Mucosa of stomach (tissue), 1 donor: ENCODE data around the gene RBM10.
A peak's percentile ranks its signal among the peaks of the same experiment; 100 is the strongest.
"Not testable (repeated sequence)": the region's sequence is repeated elsewhere in the genome, so short reads cannot be mapped to it uniquely, and the experiment has no call there.

ENCODE experiments used
- H3K27me3 ChIP-seq: one replicate; pipeline ENCODE4 v1.7.0; 2013; ENCODE audit warnings: mild to moderate bottlenecking, low read length; ENCODE audit not compliant: control insufficient read depth, insufficient read depth
- H3K36me3 ChIP-seq: one replicate; pipeline ENCODE4 v1.7.0; 2013; ENCODE audit warnings: low read length; ENCODE audit not compliant: control insufficient read depth, insufficient read depth
- H3K4me1 ChIP-seq: one replicate; pipeline ENCODE4 v1.7.0; 2013; ENCODE audit warnings: mild to moderate bottlenecking, low read length; ENCODE audit not compliant: control insufficient read depth, insufficient read depth
- H3K4me3 ChIP-seq: one replicate; pipeline ENCODE4 v1.7.0; 2013; ENCODE audit warnings: low read length
- H3K9ac ChIP-seq: one replicate; pipeline ENCODE4 v1.7.0; 2013; ENCODE audit warnings: mild to moderate bottlenecking, low read length, moderate library complexity
- H3K9me3 ChIP-seq: one replicate; pipeline ENCODE4 v1.7.0; 2013; ENCODE audit warnings: mild to moderate bottlenecking, low read length, moderate library complexity; ENCODE audit not compliant: control insufficient read depth
- donor health status: Pancreatic carcinoma.

RBM10 gene

DNA sequence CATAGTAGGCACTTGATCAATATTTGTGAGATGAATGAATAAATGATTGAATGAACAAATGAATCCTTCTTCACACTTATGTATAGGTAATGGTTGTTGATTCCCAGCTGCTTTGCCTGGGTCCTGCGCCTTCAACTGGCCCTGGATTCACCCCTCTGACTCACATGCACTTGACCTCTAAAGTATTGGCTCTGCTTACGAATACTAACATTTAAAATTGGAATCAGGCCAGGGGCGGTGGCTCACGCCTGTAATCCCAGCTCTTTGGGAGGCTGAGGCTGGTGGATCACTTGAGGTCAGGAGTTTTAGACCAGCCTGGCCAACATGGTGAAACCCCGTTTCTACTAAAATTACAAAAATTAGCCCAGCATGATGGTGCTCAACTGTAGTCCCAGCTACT, 9.4 kb upstream of the RBM10 start:
- not testable (repeated sequence) for H3K4me3 ChIP-seq, H3K4me1 ChIP-seq, H3K9ac ChIP-seq, H3K27me3 ChIP-seq, H3K36me3 ChIP-seq, H3K9me3 ChIP-seq

DNA sequence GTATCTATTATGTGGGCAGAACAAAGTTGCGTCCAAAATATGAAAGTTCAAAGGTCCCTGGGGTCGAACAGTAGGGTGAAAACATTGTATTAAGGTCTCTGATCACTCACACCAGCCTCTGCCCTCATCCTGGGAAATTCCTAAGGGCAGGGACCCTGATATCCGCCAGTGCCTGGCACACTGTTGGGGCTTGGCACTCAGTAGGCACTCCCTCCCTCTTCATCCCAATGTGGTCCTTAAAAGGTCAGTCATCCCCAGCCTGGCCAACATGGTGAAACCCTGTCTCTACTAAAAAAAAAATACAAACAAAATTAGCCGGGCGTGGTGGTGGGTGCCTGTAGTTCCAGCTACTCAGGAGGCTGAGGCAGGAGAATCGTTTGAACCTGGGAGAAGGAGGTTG, 6.8 kb upstream of the RBM10 start:
- H3K9ac ChIP-seq: no peak overlapping the region
- no peaks in the 10 kb centered on the region for H3K4me1 ChIP-seq
- no peaks in the 10 kb centered on the region for H3K9me3 ChIP-seq
- no peaks in the 10 kb centered on the region for H3K36me3 ChIP-seq
- H3K4me3 ChIP-seq: no peak overlapping the region
- no peaks in the 10 kb centered on the region for H3K27me3 ChIP-seq

DNA sequence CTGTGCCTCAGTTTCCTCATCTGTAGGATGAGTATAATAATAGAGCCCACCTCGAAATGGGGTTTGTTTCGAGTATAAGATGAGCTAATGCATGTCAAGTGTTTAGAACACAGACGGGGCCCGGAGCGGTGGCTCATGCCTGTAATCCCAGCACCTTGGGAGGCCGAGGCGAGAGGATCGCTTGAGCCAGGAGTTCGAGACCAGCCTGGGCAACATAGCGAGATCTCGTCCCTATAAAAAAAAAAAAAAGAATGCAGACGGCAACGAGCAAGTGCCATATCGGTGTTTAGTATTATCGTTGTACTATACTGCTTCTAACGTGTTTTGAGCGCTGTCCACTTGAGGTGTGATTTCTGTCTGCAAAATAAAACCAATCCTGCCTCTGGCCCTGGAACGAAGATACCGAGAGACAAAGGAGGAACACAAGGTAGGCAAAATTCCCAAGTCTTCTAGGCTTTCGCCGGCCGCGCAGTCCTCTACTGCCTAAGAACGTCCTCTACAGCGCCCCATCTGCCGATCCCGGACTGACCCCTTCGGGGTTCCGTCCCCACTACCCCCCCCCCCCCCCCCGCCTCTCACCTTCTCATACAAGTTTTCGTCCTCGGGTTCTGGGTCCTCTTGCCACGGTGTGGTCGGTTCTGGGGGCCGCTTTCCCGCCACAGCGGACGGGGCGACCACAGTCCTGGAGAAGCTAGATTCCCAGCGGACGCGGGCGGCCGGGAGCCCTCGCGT, 961 bp upstream of the RBM10 start:
- Histone ChIP-seq H3K4me1 (peaks cover 13% of the 10 kb centered on the region), H3K27me3 (no peaks in the 10 kb centered on the region), H3K9ac (peak overlapping the region; percentile 88)

DNA sequence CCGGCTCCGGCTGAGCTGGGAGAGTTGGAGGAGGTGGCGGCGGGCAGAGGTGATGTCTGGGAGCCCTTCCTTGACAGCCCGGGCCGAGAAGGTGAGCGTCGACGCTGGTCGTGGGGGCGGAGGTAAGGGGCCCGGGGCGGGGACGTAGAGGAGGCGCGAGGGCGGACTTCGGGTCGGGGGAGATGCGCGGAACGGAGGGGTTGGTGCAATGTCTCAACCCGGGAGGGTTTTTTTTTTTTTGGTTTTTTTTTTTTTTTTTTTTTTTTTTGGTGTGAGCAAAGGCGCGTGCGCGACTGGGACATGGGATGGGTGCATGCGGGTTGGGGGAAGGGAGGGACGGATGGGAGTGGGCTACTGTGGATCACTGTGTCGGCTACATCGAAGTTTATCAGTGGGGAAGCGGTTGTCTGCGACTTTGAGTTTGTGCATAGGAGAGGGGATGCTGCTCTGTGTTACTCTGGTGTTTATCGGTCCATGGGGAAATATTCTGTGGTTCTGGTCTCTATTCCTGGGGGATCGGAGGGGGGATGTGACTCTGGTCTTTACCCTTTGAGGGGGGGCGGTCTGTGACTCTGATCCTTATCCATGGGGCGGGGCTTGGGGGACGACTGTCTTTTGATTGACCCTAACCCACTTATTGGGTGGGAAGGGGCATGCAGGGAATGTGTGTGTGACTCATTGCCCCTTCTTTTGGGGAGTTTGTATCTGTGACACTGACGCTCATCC, 537 bp downstream of the RBM10 start:
- H3K4me3 ChIP-seq: peak overlapping the region; percentile 63
- peak overlapping the region; percentile 88 for H3K9ac ChIP-seq
- H3K9me3 ChIP-seq: no peaks in the 10 kb centered on the region
- no peaks in the 10 kb centered on the region for H3K36me3 ChIP-seq
- H3K27me3 ChIP-seq: no peaks in the 10 kb centered on the region
- peaks cover 13% of the 10 kb centered on the region for H3K4me1 ChIP-seq

More for the DNA sequence above, 961 bp upstream of the RBM10 start:
- H3K36me3 ChIP-seq: no peaks in the 10 kb centered on the region
- peak overlapping the region; percentile 25 for H3K4me3 ChIP-seq
- H3K9me3 ChIP-seq: no peaks in the 10 kb centered on the region

DNA sequence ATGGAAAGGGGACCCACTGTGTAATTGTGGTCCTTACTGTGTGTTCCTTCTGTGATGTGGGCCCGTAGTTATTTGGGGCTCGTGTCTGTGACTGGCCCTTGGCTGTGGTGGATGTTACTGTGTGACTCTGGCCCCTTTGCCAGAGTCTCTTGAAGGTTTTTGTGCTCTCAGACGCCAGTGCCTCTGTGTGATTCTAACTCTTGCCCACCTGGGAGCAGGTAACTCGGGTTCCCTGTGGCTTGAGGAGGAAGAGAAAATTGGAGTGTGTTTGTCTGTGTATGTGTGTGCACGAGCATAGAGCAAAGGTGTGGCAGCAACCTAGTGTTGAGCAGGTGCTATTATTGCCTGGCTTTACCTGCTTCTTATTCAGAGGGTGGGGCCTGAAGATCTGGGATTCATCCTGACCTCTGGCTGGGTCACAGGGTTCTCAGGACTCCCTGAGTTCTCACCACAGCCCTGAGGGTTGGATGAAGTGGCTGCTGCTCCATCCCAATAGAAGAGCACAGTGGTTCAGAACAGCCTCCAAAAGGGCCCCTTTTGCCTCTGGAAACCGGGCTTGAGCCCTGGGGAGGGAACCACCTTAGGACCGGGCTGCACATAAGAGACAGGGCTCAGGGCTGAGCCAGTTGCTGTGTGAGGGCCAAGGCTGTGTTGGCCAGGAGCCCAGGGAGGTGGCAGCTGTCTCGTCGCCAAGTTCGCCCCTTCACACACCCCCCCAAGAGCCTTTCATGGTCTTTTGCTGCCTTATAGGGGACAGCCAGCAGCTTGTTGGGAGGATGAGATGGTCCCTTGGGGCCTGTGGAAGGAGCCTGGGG, 1.3 kb downstream of the RBM10 start:
- H3K9me3 ChIP-seq: no peaks in the 10 kb centered on the region
- peaks cover 13% of the 10 kb centered on the region for H3K4me1 ChIP-seq
- peak overlapping the region; percentile 88 for H3K9ac ChIP-seq
- peak overlapping the region; percentile 63 for H3K4me3 ChIP-seq
- no peaks in the 10 kb centered on the region for H3K27me3 ChIP-seq
- no peaks in the 10 kb centered on the region for H3K36me3 ChIP-seq

DNA sequence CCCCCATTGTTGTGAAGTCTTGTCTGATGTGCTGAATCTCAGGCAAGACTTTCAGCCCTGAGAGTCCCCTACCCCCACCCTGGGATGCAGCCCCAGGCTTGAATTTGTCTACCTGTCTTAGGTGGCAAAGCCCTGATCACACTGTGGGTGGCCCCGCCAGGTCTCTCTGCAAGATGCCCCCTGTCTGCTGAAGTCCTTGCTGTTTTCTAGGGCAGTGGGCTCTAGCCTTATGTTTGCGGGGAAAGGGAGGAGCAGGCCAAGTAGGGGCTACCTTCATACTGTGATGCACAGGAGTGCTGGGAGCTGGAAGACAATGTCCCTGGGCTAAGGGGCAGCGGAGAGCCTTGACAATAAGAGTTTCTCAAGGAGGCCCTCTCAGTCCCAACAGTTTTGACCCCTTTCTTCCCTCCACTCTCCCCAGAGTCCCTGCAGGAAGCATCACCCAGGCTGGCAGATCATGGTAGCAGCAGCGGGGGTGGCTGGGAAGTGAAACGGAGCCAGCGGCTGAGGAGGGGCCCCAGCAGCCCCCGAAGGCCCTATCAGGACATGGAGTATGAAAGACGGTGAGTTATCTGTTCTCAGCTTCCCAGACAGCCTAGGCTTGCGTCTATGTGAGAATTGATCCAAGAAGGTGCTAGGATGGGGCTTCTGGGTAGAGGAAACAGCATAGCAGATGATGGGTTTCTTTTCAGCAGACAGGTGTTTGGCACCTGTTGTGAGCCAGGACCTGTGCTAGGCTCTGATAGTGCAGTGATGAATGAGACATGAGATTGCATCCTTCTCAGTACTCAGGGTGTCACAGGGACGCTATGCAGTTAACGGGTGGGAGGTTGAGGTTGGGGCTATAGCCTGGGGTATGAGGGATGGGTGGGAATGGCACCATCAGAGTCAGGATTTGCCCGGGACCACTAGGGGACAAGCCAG, 2.2 kb downstream of the RBM10 start:
- Histone ChIP-seq H3K4me3 (no peak overlapping the region), H3K4me1 (peaks cover 13% of the 10 kb centered on the region), H3K27me3 (no peaks in the 10 kb centered on the region), H3K9ac (no peak overlapping the region), H3K36me3 (no peaks in the 10 kb centered on the region), H3K9me3 (no peaks in the 10 kb centered on the region)

DNA sequence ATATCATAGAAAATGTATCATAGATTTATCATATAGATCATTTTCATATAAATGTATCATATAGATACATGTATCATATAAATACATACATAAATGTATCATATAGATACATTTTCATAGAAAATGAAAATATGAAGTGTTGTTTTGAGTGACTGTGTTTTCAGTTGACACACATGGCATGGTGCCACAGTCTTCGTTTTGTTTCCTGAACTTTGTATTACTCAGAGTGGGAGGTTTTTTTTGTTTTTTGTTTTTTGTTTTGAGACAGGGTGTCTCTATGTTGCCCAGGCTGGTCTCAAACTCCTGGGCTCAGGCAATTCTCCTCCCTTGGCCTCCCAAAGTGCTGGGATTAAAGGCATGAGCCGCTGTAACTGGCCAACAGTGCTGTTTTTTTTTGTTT, 3.9 kb downstream of the RBM10 start:
- no peak overlapping the region for H3K4me3 ChIP-seq
- peaks cover 8% of the 10 kb centered on the region for H3K4me1 ChIP-seq
- H3K9me3 ChIP-seq: no peaks in the 10 kb centered on the region
- no peaks in the 10 kb centered on the region for H3K27me3 ChIP-seq
- H3K9ac ChIP-seq: no peak overlapping the region
- no peaks in the 10 kb centered on the region for H3K36me3 ChIP-seq

DNA sequence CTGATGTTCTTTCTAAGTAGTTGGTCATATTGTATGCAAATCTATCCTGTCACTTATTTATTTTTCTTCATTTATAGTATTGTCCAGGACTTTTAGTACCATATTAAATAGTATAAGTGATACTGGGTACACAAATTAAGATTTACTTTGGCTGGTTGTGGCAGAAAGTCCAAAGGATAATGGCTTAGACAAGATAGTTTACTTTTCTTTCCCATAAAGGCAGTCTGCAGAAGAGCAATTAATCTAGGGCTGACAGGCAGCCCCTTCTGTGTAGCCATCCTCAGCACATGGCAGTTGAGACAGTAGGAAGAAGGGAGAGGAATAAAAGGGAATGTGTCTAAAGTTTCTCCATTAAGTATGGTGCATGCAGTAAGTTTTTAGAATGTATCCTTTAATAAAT, 6.4 kb downstream of the RBM10 start:
- no peak overlapping the region for H3K4me3 ChIP-seq
- no peaks in the 10 kb centered on the region for H3K27me3 ChIP-seq
- H3K9ac ChIP-seq: no peak overlapping the region
- H3K4me1 ChIP-seq: peaks cover 8% of the 10 kb centered on the region
- no peaks in the 10 kb centered on the region for H3K36me3 ChIP-seq
- no peaks in the 10 kb centered on the region for H3K9me3 ChIP-seq

DNA sequence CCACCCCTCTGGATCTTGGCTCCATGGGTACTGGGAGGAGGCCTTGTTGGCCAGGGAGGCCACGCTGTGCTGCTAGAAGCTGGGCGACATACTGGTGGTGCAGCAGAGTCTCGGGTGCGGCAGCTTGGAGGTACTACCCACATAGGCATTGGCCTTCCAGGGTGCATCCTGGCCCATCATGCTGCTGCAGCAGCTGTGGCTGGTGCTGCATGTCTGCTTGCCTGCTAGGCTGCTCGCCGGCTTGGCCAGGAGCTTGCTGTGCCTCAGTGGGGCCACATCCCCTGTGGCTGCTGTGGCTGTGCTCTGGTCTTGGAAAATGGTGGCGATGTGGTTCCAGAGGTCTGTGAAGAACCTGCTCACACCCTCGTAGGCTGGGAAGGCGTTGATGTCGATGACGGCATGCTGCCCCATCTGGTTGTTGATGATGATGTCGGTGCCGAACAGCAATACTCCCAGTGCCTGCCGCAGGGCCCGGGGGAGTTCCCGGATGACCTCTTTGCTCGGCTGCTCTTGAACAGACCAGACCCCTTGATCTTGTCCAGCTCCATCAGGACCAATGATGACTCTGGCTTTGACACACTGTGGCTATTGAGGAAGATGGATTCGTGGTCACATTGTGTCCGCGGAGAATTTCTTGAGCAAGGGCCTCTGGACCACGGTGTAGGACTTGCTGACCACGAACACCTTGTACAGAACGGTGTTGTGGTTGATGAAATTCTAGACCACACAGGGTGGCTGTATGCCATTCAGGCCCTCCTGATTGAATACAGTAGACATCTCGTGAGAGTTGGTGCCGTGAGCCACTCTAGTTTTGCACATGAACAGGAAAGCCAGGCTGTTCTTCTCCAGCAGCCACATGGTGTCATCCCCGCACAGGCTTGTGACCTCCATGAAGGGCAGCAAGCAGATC, 11.8 kb downstream of the RBM10 start:
- Histone ChIP-seq H3K9ac (no peak overlapping the region), H3K27me3 (no peaks in the 10 kb centered on the region), H3K4me3 (no peak overlapping the region), H3K36me3 (no peaks in the 10 kb centered on the region), H3K4me1 (no peaks in the 10 kb centered on the region), H3K9me3 (no peaks in the 10 kb centered on the region)

DNA sequence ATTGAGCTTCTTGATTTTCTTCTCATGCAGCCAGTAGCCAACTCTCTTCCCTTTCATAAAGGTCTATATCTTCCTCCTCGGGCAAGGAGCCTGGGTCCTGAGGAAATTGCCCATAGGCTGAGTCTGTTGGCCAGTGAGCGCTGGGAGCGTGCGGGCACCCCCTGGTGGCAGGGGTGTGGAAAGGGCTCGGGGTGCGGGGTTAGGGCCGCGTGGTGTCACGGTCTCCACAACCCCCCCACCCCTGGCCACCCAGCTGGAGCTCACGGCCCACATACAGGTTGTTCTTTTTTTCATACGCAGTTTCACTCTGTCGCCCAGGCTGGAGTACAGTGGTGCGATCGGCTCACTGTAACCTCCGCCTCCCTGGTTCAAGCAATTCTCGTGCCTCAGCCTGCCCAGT, 13.1 kb downstream of the RBM10 start:
- Histone ChIP-seq H3K9ac (no peak overlapping the region), H3K4me1 (no peaks in the 10 kb centered on the region), H3K9me3 (no peaks in the 10 kb centered on the region), H3K4me3 (no peak overlapping the region), H3K36me3 (no peaks in the 10 kb centered on the region), H3K27me3 (no peaks in the 10 kb centered on the region)

DNA sequence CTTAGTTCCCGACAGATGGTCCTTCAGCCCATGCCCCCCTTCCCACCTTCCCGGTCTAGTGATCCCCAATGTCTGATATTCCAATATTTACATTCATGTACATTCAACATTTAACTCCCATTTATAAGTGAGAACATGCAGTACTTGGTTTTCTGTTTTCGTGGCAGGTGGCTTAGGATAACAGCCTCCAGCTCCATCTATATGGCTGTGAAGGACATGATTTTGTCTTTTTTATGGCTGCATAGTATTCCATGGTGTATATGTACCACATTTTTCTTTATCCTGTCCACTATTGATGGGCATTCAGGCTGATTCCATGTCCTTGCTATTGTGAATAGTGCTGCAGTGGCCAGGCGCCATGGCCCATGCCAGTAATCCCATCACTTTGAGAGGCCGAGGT, 13.8 kb downstream of the RBM10 start:
- Histone ChIP-seq H3K4me1 (no peaks in the 10 kb centered on the region), H3K4me3 (no peak overlapping the region), H3K9ac (no peak overlapping the region), H3K36me3 (no peaks in the 10 kb centered on the region), H3K9me3 (no peaks in the 10 kb centered on the region), H3K27me3 (no peaks in the 10 kb centered on the region)
